GM18868 (cell line): Measurements from ENCODE around the gene JAML.
A peak's percentile ranks its signal among the peaks of the same experiment; 100 is the strongest.

ENCODE experiments used
- ATAC-seq: cut with Tn5 transposase; IDR thresholded peaks from one replicate; pipeline ENCODE4 v1.9.1; 2021; ENCODE audit warnings: mild to moderate bottlenecking, moderate library complexity; ENCODE audit not compliant: unreplicated experiment

Gene JAML

GRCh38 chr11:118148856-118149255 lies 76.0 kb downstream of the JAML start:
- no peak for ATAC-seq

- ATAC-seq = no peak
These were observed 76.6 kb downstream of the JAML start for GRCh38 chr11:118148240-118148639.

- ATAC-seq = no peak
These were observed 77.3 kb downstream of the JAML start for GRCh38 chr11:118147502-118147901.

- no peak for ATAC-seq
These were observed 78.3 kb downstream of the JAML start for GRCh38 chr11:118146554-118146953.

GRCh38 chr11:118145285-118146227 lies 79.3 kb downstream of the JAML start:
- peak; percentile 83 for ATAC-seq

GRCh38 chr11:118144301-118145268 lies 80.2 kb downstream of the JAML start:
- ATAC-seq = no peak
